Fibroblast of lung (primary cell): ENCODE measurements around the gene DGKG.

Experiments used
- EZH2 ChIP-seq: IDR thresholded peaks from 2 replicates; pipeline ENCODE4 v1.5.1; 2012; ENCODE audit warnings: low read length, control low read depth, mild to moderate bottlenecking; ENCODE audit errors: missing control alignments
- TF ChIP-seq, protein P1 (sequence below), 2 donors: IDR thresholded peaks in 1 of 2; conservative IDR thresholded peaks in 1 of 2; 1 replicate in 1 of 2; 2 replicates in 1 of 2; pipeline ENCODE4 v1.5.1; 2011 to 2012; ENCODE audit warnings: low read length in 2 of 2, control low read depth in 1 of 2, inconsistent platforms in 1 of 2, low read depth in 1 of 2, mild to moderate bottlenecking in 1 of 2

DNA sequence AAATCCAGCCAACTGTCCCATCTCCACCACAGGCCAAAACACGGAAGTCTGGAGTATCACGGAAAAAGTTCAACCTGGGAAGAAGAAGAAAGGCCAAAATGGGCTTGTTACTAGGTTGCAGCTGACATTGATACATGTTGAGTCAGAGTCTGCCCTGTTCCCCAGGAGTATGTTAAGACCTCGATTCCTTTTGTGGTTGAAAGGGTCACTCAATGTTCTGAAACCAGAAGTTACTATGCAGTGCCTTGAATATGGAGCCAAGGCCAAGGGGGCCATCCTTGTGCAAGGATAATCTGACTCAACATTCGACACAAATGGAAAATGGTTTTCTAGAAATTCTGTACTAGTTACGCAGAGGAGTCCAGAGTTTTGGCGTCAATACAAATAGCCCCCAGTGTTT lies 104.2 kb downstream of the DGKG start:
- TF ChIP-seq, protein P1, sequence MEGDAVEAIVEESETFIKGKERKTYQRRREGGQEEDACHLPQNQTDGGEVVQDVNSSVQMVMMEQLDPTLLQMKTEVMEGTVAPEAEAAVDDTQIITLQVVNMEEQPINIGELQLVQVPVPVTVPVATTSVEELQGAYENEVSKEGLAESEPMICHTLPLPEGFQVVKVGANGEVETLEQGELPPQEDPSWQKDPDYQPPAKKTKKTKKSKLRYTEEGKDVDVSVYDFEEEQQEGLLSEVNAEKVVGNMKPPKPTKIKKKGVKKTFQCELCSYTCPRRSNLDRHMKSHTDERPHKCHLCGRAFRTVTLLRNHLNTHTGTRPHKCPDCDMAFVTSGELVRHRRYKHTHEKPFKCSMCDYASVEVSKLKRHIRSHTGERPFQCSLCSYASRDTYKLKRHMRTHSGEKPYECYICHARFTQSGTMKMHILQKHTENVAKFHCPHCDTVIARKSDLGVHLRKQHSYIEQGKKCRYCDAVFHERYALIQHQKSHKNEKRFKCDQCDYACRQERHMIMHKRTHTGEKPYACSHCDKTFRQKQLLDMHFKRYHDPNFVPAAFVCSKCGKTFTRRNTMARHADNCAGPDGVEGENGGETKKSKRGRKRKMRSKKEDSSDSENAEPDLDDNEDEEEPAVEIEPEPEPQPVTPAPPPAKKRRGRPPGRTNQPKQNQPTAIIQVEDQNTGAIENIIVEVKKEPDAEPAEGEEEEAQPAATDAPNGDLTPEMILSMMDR (conservative IDR thresholded peaks at IDR 0.05 in 1 of 2, IDR thresholded peaks at IDR 0.05 in 1 of 2; ENCODE audit: low read depth in 1 of 2, low read length in 2 of 2) = no peak
- TF ChIP-seq EZH2 = no peak
